HG02623 (cell line): ENCODE data around the gene TBC1D8.
"Not testable (repeated sequence)": the region's sequence is repeated elsewhere in the genome, so short reads cannot be mapped to it uniquely, and the experiment has no call there.

Experiments
- ATAC-seq: cut with Tn5 transposase; IDR thresholded peaks from one replicate; pipeline ENCODE4 v1.9.1; 2021; ENCODE audit warnings: moderate library complexity; ENCODE audit not compliant: unreplicated experiment

The TBC1D8 gene

DNA sequence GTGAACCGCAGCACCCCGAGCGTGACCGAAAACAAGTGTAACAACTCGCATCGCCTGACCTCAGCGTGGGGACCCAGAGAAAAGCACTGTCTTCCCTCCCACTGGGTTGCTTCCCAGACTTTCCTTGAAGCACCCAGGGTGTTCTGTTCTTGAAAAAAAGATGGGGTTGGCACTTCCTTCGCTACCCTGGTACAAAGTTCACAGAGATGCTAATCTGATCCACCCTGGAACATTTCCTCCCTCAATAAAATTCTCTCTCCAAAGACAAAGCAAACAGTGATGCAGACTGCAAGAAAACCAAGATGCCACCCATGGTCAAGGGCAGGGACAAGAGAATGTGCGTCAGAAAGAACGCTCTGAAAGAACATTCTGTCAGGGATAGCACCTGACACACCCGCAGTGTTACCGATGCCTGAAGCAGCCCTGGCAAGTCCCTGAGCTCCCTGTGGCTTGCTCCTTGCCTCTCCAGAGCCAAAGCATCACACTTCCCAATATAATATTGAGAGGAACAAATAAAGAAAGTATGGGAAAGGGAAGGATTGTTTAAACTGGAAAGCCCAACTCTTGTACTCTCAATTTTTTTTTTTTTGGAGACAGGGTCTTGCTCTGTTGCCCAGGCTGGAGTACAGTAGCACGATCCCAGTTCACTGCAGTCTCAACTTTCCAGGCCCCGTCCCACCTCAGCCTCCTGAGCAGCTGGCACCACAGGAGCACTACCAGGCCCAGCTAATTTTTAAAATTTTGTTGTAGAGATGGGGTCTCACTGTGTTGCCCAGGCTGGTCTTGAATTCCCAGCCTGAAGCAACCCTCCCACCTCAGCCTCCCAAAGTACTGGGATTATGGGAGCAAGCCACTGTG is 70.7 kb downstream of the TBC1D8 start:
- no peak for ATAC-seq

DNA sequence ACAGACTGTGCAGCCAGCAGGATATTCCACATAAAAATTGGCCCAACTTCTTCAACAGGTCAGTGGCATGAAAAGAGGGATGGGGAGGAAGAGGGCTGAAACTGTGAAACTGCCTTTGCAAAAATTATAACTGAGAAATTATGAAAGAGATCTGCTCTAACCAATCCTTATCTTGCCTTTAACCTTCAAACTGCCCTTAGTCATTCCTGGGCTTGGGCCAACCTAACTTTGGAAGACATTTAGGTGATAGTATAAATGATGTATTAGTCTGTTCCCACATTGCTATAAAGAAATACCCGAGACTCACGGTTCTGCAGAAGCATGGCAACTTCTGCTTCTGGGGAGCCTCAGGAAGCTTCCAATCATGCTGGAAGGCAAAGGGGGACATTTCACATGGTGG is 74.6 kb downstream of the TBC1D8 start:
- ATAC-seq = no peak

DNA sequence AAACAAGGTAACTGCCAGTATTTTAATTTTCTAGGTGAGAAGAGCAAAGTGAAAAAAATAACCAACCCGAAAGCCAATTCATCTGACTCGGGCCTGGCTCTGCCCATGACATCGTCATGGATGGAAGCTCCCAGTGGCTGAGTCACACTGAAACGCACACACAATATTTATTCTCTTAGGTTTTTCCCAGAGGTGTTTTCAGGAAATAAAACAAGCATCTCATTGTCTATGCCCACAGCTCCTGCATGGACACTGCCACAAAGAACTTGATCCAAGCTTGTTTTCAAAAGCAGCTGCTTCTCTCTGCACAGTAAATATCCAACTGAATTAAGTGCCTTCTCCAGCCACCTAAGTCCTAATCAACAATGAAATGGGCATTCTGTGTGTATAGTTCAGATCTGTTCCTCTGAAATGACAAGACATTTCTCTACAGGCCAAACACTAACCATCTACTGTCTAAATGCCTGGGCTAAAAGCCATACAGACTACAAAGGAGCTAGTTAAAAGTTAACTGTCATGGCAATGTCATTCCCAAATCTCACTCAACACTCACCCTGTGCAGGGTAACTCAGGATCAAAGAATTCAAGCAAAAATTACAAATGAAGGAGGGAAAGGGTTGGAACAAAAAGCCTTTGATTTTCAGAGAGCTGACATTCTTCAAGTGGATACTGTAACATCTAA is 86.2 kb downstream of the TBC1D8 start:
- ATAC-seq = no peak

DNA sequence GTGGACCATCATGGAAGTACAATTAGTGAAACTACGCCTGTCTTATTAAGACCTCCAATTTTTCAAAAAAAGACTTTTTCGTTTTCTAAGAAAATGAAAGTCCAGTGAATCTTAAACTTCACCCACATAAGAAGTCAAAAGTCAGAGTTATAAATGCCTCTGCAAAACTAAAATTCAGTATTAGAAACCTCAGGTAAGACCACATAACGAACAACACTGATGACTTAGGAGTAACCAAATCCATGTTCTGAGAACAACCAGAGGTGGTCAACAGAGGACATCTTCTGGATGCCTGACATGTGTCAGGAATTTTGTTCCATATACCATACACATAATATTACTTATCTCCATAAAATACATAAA is 86.7 kb downstream of the TBC1D8 start:
- ATAC-seq = no peak

DNA sequence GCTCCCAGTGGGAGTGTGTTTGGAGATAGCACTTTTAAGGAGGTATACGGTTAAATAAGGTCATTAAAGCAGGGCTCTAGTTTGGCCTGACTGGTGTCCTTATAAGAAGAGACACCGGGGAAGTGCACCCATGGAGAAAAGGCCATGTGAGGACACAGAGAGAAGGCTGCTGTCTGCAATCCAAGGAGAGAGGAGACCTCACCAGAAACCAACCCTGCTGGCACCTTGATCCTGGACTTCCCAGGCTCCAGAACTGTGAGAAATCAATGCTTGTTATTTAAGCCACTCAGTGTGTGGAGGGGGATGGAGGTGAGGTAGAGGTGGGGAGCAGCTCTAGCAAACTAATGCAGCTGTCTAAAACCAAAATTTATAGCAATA is 87.1 kb downstream of the TBC1D8 start:
- no peak for ATAC-seq

DNA sequence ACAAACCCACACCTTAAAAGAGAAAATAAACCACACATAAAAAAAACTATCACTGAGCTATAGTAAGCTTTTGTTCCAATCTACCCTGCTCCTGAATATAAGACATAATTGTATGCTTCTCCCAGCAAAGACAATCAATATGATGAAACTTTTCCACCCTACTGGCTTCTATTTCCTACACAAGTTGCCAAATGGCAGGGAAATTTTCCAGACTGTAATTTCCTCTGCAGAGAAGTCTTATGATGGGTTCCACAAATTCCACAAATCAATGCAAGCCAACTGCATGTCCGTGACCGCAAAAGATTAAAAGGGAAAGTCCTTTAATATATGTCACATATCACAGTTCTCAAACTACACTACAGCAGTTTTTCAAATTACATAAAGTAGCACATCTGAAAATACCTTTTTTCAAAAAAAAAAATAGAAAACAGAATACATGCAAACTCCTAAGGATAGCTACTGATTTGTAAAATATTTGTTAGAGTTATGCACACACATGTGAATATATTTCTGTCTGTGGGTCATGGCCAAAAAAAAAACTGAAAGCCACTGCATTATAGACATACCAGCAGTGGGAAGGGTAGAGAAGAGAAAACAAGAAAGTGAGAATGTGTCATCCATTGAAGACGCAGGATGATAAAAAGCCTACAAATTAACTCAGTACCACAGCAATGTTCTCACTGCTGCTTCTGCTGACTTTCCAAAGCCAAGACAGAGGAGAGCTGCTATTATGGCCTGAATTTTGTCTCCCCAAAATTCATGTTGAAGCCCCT is 87.6 kb downstream of the TBC1D8 start:
- ATAC-seq = no peak

DNA sequence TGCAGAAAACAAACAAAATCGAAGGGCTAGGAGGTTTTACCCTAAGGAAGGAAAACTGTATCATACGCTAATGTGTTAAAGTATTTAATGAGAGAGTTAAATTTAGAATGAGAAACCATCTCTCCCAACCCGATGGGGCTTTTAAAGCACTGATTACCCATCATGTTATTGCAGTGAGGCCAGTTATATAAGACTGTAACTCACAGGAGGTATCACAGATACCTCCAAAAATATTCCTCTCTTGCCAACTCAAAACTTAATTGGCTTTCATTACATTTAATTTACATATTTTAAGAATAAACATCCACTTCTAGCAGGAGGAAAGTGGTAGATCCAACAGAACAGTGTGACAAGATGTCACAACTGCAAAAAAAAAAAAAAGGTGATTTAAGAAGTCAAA is 92.8 kb downstream of the TBC1D8 start:
- ATAC-seq = no peak

DNA sequence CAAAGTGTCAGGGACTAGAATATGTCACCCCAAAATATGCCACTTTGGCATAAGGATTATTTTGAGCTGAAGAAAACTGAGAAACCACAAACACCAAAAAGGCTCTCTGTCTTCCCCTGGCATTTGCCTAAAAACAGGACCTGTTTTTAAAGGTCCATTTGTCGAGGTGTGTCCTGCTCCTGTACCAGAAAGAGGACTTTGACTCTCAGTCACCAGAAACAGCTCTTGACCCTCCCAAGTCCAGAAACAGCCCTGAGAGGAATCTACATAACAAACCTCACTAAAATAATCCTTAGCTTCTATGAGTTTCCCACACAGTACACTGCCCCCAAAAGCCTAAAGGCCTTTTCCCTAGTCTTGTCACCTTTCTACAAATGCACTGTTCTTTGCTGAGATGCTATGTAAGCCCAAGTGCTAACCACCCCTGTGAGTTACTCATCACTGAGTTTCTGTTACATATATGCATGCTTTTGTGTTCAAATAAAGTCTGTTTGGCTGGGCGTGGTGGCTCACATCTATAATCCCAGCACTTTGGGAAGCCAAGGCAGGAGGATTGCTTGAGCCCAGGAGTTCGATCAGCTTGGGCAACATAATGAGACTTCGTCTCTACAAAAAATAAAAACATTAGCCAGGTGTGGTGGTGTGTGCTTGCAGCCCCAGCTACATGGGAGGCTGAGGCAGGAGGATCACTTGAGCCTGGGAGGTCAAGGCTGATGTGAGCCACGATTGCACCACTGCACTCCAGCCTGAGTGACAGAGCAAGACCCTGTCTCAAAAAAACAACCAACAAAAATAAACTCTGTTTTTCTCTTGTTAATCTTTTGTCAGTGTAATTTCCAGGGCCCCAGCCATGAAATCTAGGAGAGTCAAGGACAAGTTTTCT is 93.9 kb downstream of the TBC1D8 start:
- ATAC-seq = no peak

DNA sequence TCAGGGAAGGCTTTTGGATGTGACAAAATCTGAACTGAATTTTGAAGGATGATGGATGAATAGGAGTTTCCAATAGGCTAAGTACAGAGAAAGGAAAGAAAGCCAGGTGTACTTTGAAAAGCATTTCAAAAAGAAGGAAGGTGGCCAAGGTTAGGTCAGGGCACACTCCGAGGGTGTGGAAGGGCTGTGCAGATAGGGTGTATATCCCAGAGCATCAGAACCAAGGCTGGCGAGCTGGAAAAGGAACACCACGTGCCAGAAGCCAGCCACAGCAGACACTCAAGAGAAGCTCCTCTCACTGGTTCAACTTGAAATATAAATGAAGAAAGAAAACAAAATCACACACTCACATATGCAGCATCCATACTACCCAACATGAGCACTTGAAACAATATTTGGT is 98.1 kb downstream of the TBC1D8 start:
- ATAC-seq = no peak

DNA sequence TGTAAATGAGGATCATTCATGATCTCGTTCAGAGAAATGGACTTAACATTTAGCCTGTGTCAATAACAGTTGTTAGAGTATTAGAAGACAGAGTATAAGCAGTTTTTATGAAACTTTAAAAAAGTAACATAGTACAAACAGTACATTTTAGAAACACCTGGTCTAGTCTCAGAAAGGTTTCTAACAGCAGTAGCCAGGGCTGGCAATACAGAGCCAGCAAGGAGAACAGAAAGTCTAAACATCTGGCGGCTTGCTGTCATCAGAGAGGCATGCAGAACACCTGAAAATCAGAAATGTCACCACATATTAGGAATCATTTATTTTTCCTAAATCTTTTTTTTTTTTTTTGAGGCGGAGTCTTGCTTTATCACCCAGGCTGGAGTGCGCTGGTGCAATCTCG is 99.0 kb downstream of the TBC1D8 start:
- ATAC-seq = no peak

DNA sequence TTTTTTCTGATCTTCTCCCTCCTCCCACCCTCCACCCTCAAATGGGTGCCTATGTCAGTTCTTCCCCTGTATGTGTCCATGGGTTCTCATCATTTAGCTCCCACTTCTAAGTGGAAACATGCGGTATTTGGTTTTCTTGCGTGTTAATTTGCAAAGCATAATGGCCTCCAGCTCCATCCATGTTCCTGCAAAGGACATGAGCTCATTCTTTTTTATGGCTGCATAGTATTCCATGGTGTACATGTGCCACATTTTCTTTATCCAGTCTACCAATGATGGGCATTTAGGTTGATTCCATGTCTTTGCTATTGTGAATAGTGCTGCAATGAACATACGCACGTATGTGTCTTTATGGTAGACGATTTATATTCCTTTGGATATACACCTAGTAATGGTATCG is 100.3 kb downstream of the TBC1D8 start:
- ATAC-seq = not testable (repeated sequence)

DNA sequence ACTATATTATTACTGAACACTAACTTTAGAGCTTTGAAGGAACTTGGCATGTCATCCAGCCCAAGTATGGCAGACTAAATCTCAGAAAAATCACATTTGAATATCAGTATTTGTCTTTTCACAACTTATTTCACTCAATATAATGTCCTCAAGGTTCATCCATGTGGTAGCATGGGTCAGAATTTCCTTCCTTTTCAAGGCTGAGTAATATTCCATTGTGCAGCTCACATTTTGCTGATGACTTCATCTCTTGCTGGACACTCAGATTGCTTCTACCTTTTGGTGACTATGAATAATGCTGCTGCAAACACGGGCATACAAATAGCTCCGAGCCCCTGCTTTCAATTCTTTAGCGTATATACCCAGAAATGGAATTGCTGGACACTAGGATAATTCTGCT is 102.4 kb downstream of the TBC1D8 start:
- ATAC-seq = no peak

DNA sequence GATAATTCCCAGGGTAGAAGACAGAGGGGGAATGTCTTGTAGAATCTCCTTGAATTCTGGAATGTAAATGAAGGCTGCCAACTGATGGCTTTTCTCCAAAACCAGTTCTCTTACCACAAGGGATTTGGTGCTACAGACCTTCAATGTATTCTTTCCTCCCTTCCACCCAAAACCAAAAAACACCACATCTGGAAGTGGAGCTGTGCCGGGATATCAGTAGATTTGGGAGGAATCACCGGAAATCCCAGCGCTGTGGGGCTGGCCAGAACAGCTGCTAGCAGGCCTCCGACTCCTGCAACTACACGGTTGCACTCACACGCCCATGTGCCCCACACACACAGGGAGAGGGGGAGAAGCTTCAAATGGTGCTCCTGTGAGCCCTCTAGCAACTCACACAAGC is 103.4 kb downstream of the TBC1D8 start:
- no peak for ATAC-seq

DNA sequence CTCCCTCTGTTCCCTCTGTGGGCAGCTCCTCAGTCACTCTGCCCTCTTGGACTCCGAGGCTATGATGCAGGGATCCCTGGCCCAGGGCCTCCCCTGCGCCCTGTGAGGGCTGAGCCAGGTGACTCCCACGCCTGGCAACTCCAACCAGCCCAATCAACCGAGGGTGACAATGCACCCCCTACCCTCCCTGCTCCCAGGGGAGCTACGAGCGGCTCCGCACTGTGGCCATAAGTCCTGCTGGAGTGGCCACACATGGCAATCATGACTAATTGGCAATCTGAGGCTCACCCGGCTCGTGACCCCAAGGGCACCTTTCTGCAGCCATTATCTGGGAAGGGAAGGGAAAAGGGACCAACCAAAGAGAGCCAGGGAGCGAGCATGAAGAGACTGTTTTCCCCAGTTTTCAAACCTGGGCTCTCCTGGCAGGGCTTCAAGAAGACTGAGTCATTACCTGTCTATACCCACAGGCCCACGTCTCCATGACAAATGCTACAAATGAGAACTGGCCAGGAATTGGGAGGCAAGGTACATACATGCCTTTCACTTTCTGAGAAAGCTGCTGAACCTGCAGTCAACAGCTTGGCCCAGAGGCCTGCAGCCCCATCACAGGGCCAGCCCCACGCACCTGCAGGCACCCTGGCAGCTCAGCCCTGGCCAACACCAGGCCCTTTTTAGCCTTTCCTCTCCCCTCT is 104.0 kb downstream of the TBC1D8 start:
- ATAC-seq = no peak

DNA sequence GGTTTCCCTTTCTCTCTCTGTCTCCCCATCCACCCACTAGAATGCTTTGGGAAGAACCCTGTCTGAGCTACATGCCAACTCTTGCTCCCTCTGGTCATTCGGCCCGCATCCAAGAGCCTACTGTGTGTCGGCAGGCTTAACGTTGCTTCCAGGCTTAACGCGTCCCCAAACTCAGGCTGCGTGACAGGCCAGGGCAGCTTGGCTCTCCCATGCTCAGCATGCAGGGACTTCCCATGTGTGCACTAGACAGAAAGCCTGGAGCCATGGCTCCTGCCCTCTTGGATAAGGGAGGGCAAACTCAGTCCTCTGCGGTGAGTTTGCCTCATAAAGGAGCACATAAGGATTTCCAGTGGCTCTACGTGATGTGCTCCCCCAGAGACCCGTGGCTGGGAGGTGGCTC is 105.9 kb downstream of the TBC1D8 start:
- ATAC-seq = no peak

DNA sequence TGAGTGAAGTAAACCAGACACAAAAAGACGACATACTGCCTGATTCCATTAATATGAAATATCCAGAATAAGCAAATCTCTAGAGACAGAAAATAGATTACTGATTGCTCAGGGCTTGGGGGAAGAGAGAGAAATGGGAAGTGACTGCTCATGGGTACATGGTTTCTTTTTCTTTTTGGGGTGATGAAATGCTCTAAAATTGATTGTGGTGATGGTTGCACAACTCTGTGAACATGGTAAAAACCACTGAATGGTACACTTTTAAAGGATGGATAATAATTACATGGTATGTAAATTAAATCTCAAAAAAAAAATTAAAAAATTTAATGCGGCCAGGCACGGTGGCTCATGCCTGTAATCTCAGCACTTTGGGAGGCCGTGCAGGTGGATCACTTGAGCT is 109.8 kb downstream of the TBC1D8 start:
- ATAC-seq = no peak

DNA sequence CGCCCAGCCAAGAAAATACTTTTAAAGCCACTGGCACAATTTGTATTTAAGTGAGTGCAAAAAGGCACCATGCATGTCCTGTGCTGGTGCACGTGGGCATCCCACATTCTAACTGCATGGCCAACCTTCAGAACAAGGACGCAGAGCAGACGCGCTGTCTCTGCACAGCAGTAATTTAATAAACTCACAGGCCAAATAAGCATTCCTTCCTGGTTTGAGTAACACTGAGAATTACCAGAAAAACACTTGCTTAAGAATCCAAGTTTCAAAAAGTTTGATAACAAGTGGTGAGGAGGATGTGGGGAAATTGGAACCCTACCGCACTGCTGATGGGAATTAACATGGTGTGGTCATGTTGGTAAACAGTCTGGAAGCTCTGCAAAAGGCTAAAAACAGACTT is 110.4 kb downstream of the TBC1D8 start:
- ATAC-seq = no peak

DNA sequence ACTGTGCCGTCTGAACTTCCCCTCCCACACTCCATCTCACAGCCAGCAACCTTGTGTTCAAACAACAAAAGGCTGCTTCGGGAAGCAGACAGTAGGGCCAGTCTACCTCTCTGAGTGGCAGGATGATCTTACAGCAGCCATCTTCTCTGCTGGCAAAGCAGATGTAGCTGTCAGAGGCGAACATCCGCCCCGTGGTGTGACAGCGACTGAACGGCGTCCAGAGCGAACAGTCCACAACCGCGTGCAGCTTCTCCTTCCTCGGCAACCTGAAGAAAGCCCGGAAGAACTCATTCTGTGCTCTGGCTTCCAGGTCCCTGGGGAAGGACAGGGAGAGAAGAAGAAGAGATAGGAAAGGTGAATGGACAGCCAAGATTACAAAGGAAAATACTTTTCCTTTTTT is 111.1 kb downstream of the TBC1D8 start:
- ATAC-seq = no peak

DNA sequence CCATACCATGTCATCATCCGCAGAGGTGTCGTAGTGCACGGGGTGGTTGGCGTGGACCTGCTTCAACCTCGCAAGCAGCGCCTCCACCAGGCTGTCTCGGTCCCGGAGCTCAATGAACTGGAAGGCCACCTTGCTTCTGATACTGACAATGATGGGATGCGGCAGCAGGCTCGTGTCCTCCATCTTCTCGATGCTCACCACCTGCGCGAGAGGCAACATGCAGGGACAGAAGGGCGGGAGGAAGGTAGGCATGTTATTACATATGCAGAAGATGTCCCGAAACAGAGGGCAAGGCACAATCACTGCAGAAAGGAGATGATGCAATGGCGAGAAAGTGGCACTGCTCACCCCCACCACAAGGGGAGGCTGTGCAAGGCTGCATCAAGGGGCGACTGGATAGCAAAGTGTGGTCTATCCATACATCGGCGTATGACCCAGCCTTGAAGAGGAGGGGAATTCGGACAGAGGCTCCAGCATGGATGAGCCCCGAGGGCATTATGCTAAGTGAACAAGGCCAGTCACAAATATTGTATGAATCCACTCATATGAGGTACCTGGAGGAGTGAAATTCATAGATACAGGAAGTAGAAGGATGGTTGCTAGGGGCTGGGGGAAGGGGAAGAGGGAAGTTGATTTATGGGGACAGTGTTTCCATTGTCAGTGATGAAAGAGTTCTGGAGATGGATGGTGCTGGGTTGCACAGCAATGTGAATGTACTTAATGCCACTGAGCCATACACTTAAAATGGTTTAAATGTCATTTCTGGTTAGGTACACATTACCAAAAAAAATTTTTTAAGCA is 112.5 kb downstream of the TBC1D8 start:
- no peak for ATAC-seq
